H1 (cell line): ENCODE measurements around the gene SYNCRIP. TPM values are rescaled to one million over a fixed set of nuclear protein-coding genes. Genes with fewer than 3 reads are reported as not detected.

Source experiments
- CTCF ChIA-PET: fragments of 300-600 bp; sonication (Branson Sonifier 250); formaldehyde crosslinking; loops from one replicate; lab custom pipeline; 2021; ENCODE audit not compliant: partially characterized antibody; lab: Charles Lee
- POLR2A ChIA-PET: fragments of 300-600 bp; sonication (Branson Sonifier 250); formaldehyde crosslinking; loops from one replicate; lab custom pipeline; 2021; ENCODE audit warnings: inconsistent platforms; ENCODE audit not compliant: partially characterized antibody; lab: Charles Lee
- DNase-seq, 2 experiments: peaks; one replicate each; pipeline versions ENCODE4 v3.0.0 to v3.0.0-alpha.2; 2010 to 2022; ENCODE audit warnings: low spot score in 2 of 2, low read depth in 1 of 2, mixed read lengths in 1 of 2
- FAIRE-seq: peaks from 2 replicates; lab custom pipeline; 2011; peaks lifted over from hg19 to GRCh38; lab: Jason Lieb, UNC
- H2AFZ ChIP-seq: 2 replicates; pipeline ENCODE4 v1.8.1; 2012; ENCODE audit warnings: low read length, inconsistent platforms
- H2AK5ac ChIP-seq: 2 replicates; pipeline ENCODE4 v1.6.1; 2013; ENCODE audit warnings: low read depth, low read length
- H2BK120ac ChIP-seq: replicated peaks from 2 replicates; pipeline ENCODE3; 2013; ENCODE audit warnings: low read depth, low read length, inconsistent platforms
- H2BK12ac ChIP-seq: 2 replicates; pipeline ENCODE4 v1.6.1; 2013; ENCODE audit warnings: low read depth, low read length
- H2BK15ac ChIP-seq: 2 replicates; pipeline ENCODE4 v1.6.1; 2013; ENCODE audit warnings: low read length
- H2BK20ac ChIP-seq: 2 replicates; pipeline ENCODE4 v1.6.1; 2013; ENCODE audit warnings: low read length
- H2BK5ac ChIP-seq: 2 replicates; pipeline ENCODE4 v1.6.1; 2013; ENCODE audit warnings: low read depth, low read length
- H3K14ac ChIP-seq: 2 replicates; pipeline ENCODE4 v1.6.1; 2013; ENCODE audit warnings: inconsistent platforms; ENCODE audit not compliant: insufficient read length
- H3K18ac ChIP-seq: 2 replicates; pipeline ENCODE4 v1.6.1; 2013; ENCODE audit warnings: low read length; ENCODE audit errors: extremely low read depth
- H3K23ac ChIP-seq: 2 replicates; pipeline ENCODE4 v1.6.1; 2013; ENCODE audit warnings: inconsistent platforms; ENCODE audit not compliant: insufficient read length
- H3K23me2 ChIP-seq: 2 replicates; pipeline ENCODE4 v1.6.1; 2013; ENCODE audit warnings: low read depth, low read length
- H3K27ac ChIP-seq: 2 replicates; pipeline ENCODE4 v1.6.1; 2011; ENCODE audit warnings: low read depth, low read length, inconsistent platforms
- H3K27me3 ChIP-seq, 4 experiments: replicated peaks in 1 of 4; 1 replicate in 1 of 4; 2 replicates in 3 of 4; pipeline versions ENCODE4 v1.6.1 to v1.8.1; 2011 to 2013; ENCODE audit warnings: low read length in 3 of 4, mild to moderate bottlenecking in 3 of 4, inconsistent platforms in 2 of 4, mixed read lengths in 2 of 4, moderate library complexity in 1 of 4; ENCODE audit not compliant: control insufficient read depth in 3 of 4, insufficient read depth in 3 of 4; ENCODE audit errors: extremely low read depth in 1 of 4
- H3K36me3 ChIP-seq, 4 experiments: 2 replicates each; pipeline versions ENCODE4 v1.6.1 to v1.8.1; 2011 to 2013; ENCODE audit warnings: mild to moderate bottlenecking in 4 of 4, low read length in 3 of 4, moderate library complexity in 2 of 4, control low read depth in 1 of 4, inconsistent platforms in 1 of 4; ENCODE audit not compliant: insufficient read depth in 4 of 4, control insufficient read depth in 2 of 4
- H3K4ac ChIP-seq: replicated peaks from 2 replicates; pipeline ENCODE3; 2013; ENCODE audit warnings: low read length, low read depth, mixed read lengths, inconsistent platforms; ENCODE audit not compliant: insufficient read length
- H3K4me1 ChIP-seq, 4 experiments: replicated peaks in 1 of 4; 1 replicate in 1 of 4; 2 replicates in 3 of 4; pipeline versions ENCODE4 v1.6.1 to v1.8.1; 2011 to 2013; ENCODE audit warnings: low read length in 3 of 4, inconsistent platforms in 2 of 4, mixed read lengths in 1 of 4; ENCODE audit not compliant: insufficient read depth in 4 of 4, control insufficient read depth in 3 of 4
- H3K4me2 ChIP-seq, 2 experiments: 2 replicates each; pipeline versions ENCODE4 v1.6.1 to v1.8.1; 2011 to 2013; ENCODE audit warnings: low read depth in 2 of 2, low read length in 2 of 2, control low read depth in 1 of 2, inconsistent platforms in 1 of 2, mild to moderate bottlenecking in 1 of 2; ENCODE audit not compliant: insufficient read depth in 1 of 2
- H3K4me3 ChIP-seq, 4 experiments: fragments of 200-600, 300-600 bp in 1 of 4; sonication (generic), shearing (Covaris generic), sonication (Bioruptor Twin) in 1 of 4; 2 replicates each; pipeline versions ENCODE4 v1.5.1 to v1.8.1; 2011 to 2016; ENCODE audit warnings: low read length in 4 of 4, low read depth in 3 of 4, control low read depth in 2 of 4, inconsistent platforms in 2 of 4, mild to moderate bottlenecking in 2 of 4, mixed read lengths in 1 of 4, moderate library complexity in 1 of 4; ENCODE audit not compliant: insufficient read depth in 2 of 4; ENCODE audit errors: extremely low read depth in 1 of 4
- H3K56ac ChIP-seq: replicated peaks from 2 replicates; pipeline ENCODE3; 2013; ENCODE audit warnings: low read depth, mild to moderate bottlenecking, mixed read lengths, low read length, inconsistent platforms; ENCODE audit not compliant: insufficient read length
- H3K79me1 ChIP-seq: 2 replicates; pipeline ENCODE4 v1.6.1; 2013; ENCODE audit warnings: low read depth, low read length, control low read depth
- H3K79me2 ChIP-seq, 2 experiments: 2 replicates each; pipeline versions ENCODE4 v1.6.1 to v1.8.1; 2012 to 2013; ENCODE audit warnings: low read length in 2 of 2, mild to moderate bottlenecking in 2 of 2, inconsistent platforms in 1 of 2; ENCODE audit not compliant: insufficient read depth in 2 of 2, control insufficient read depth in 1 of 2
- H3K9ac ChIP-seq, 4 experiments: replicated peaks in 1 of 4; 1 replicate in 1 of 4; 2 replicates in 3 of 4; pipeline versions ENCODE4 v1.6.1 to v1.8.1; 2011 to 2013; ENCODE audit warnings: low read depth in 3 of 4, low read length in 3 of 4, control low read depth in 2 of 4, mild to moderate bottlenecking in 2 of 4, moderate library complexity in 2 of 4, inconsistent platforms in 1 of 4; ENCODE audit errors: extremely low read depth in 1 of 4
- H3K9me3 ChIP-seq, 2 experiments: 2 replicates each; pipeline versions ENCODE4 v1.6.1 to v1.8.1; 2012 to 2013; ENCODE audit warnings: mild to moderate bottlenecking in 2 of 2, moderate library complexity in 2 of 2, control low read depth in 1 of 2, inconsistent platforms in 1 of 2, low read depth in 1 of 2, low read length in 1 of 2, mixed read lengths in 1 of 2; ENCODE audit not compliant: insufficient read depth in 2 of 2
- H4K20me1 ChIP-seq, 2 experiments: replicated peaks in 1 of 2; 2 replicates each; pipeline versions ENCODE3 to v1.8.1; 2011 to 2013; ENCODE audit warnings: inconsistent platforms in 2 of 2, low read length in 2 of 2, mild to moderate bottlenecking in 1 of 2; ENCODE audit not compliant: insufficient read depth in 2 of 2, control insufficient read depth in 1 of 2
- H4K5ac ChIP-seq: 2 replicates; pipeline ENCODE4 v1.6.1; 2013; ENCODE audit warnings: low read length, low read depth, mixed read lengths, inconsistent platforms; ENCODE audit not compliant: insufficient read length
- H4K8ac ChIP-seq: 2 replicates; pipeline ENCODE4 v1.8.0; 2013; ENCODE audit warnings: mild to moderate bottlenecking, moderate library complexity, low read length, inconsistent platforms; ENCODE audit not compliant: insufficient read depth; ENCODE audit errors: extremely low read depth
- H4K91ac ChIP-seq: replicated peaks from 2 replicates; pipeline ENCODE3; 2013; ENCODE audit warnings: low read length, mixed read lengths, inconsistent platforms; ENCODE audit not compliant: insufficient read length
- CBX5 ChIP-seq: fragments of 300-800, 300-1000 bp; sonication (generic); IDR thresholded peaks from 2 replicates; pipeline ENCODE4 v1.7.1; 2016; ENCODE audit warnings: antibody characterized with exemption, low read length, low read depth
- CTCF ChIP-seq, 3 experiments: IDR thresholded peaks; 1 replicate in 2 of 3; 2 replicates in 1 of 3; pipeline versions ENCODE4 v1.5.1 to v1.6.1; 2011; ENCODE audit warnings: low read length in 3 of 3, mild to moderate bottlenecking in 3 of 3, inconsistent platforms in 2 of 3, low read depth in 1 of 3, moderate library complexity in 1 of 3; ENCODE audit not compliant: insufficient read depth in 1 of 3; ENCODE audit errors: control extremely low read depth in 1 of 3
- HDAC2 ChIP-seq, 2 experiments: fragments of 300-600 bp in 1 of 2; sonication (generic) in 1 of 2; IDR thresholded peaks; 2 replicates each; pipeline ENCODE4 v1.6.1; 2011 to 2012; ENCODE audit warnings: low read depth in 2 of 2, low read length in 2 of 2, mild to moderate bottlenecking in 2 of 2, moderate library complexity in 2 of 2, borderline replicate concordance in 1 of 2, inconsistent platforms in 1 of 2
- MAX ChIP-seq: IDR thresholded peaks from 2 replicates; pipeline ENCODE4 v1.6.1; 2012; ENCODE audit warnings: inconsistent platforms
- POLR2AphosphoS5 ChIP-seq: IDR thresholded peaks from 2 replicates; pipeline ENCODE4 v1.6.1; 2011; ENCODE audit warnings: low read depth, low read length
- POU5F1 ChIP-seq: IDR thresholded peaks from 2 replicates; pipeline ENCODE4 v1.6.1; 2011; ENCODE audit warnings: low read depth, mild to moderate bottlenecking, low read length, moderate library complexity
- RNF2 ChIP-seq: fragments of 200-900, 300-1000 bp; sonication (generic); IDR thresholded peaks from 2 replicates; pipeline ENCODE4 v1.7.1; 2016; ENCODE audit warnings: borderline replicate concordance, low read depth, mild to moderate bottlenecking, antibody characterized with exemption, low read length; ENCODE audit not compliant: poor library complexity, severe bottlenecking; ENCODE audit errors: missing control alignments
- WGBS, 2 experiments: shearing (Covaris generic) in 1 of 2; methylation state at CpG; one replicate each; pipeline versions ENCODE4 v1.1.6 to v1.1.7; 2013 to 2015; ENCODE audit warnings: low lambda C conversion rate in 2 of 2, mixed read lengths in 2 of 2, inconsistent platforms in 1 of 2, low coverage in 1 of 2, missing lambda C conversion rate in 1 of 2; ENCODE audit not compliant: insufficient replicate concordance in 2 of 2, insufficient coverage in 1 of 2, insufficient read length in 1 of 2; ENCODE audit errors: extremely low coverage in 1 of 2, missing lambda C conversion rate in 1 of 2; 5-methylcytosine and 5-hydroxymethylcytosine counted together
- polyA plus RNA-seq, 7 experiments: library from polyadenylated mRNA; depleted of rRNA in 3 of 7; stranded (reverse) in 5 of 7; unstranded in 2 of 7; fragments of >200 nt in 5 of 7; fragments of 200-250 nt in 2 of 7; gene quantifications; 1 replicate in 5 of 7; 2 replicates in 1 of 7; 4 replicates in 1 of 7; pipeline versions ENCODE4 v1.2.1 to v1.2.3, GENCODE V29; 2011 to 2013; ENCODE audit warnings: missing spikeins in 2 of 7, mixed read lengths in 2 of 7
- total RNA-seq: library from RNA; stranded (reverse); fragmentation: NEBNext Ultra II Directional; extraction: Animal tissue kit (Norgen Biotek cat#: 25700); gene quantifications from 2 replicates; pipeline ENCODE4 v1.2.1, GENCODE V29; 2021

The SYNCRIP gene
- total and polyA plus RNA-seq, 2 of the 8 experiments (the other 6 are each of a cell fraction or from before 2014, with no cell fraction given) = 16.8 to 219 TPM

- CTCF ChIA-PET = no interaction called here
- no peak for FAIRE-seq
- POLR2A ChIA-PET = interaction anchor here (0.7 kb wide), 1 partner anchor 77 kb away, joined by 6 read pairs; no protein-coding TSS in a partner anchor
Measured at GRCh38 chr6:85565736-85566135, 77.0 kb downstream of the SYNCRIP start.

More at GRCh38 chr6:85565736-85566135, 77.0 kb downstream of the SYNCRIP start:
- H4K5ac ChIP-seq = no peak overlapping the region
- no peak overlapping the region for H3K18ac ChIP-seq
- H2BK120ac ChIP-seq = no peak overlapping the region
- H3K56ac ChIP-seq = no peak overlapping the region
- no peak overlapping the region for H3K27ac ChIP-seq
- H3K4me3 ChIP-seq = no peak overlapping the region
- H3K4me2 ChIP-seq = no peak overlapping the region
- no peak for DNase-seq
- WGBS, 2 experiments = 89% methylated on average over 1 of the region's 1 CpG; no CpG with 5 or more reads in 1 of the 2 experiments
- H2BK5ac ChIP-seq = no peak overlapping the region
- no peaks in the 10 kb centered on the region for H3K23me2 ChIP-seq
- no peak overlapping the region for H2AK5ac ChIP-seq
- no peak overlapping the region for H4K8ac ChIP-seq
- no peak overlapping the region for H4K91ac ChIP-seq
- no peaks in the 10 kb centered on the region for H3K79me2 ChIP-seq
- H3K27me3 ChIP-seq = no peaks in the 10 kb centered on the region
- no peaks in the 10 kb centered on the region for H3K36me3 ChIP-seq
- no peak overlapping the region for H3K4ac ChIP-seq
- H2AFZ ChIP-seq = no peak overlapping the region
- H2BK15ac ChIP-seq = no peak overlapping the region
- H2BK20ac ChIP-seq = no peak overlapping the region
- H3K14ac ChIP-seq = no peak overlapping the region
- no peak overlapping the region for H2BK12ac ChIP-seq
- H3K9me3 ChIP-seq = no peaks in the 10 kb centered on the region
- H3K4me1 ChIP-seq = no peaks in the 10 kb centered on the region
- no peaks in the 10 kb centered on the region for H3K79me1 ChIP-seq
- no peak overlapping the region for H3K9ac ChIP-seq
- H3K23ac ChIP-seq = no peak overlapping the region
- no peaks in the 10 kb centered on the region for H4K20me1 ChIP-seq
- TF ChIP-seq POU5F1 (no peak), MAX (no peak), CBX5 (no peak), POLR2AphosphoS5 (no peak), RNF2 (no peak), HDAC2 (IDR thresholded peaks at IDR 0.05; ENCODE audit: borderline replicate concordance in 1 of 2, low read depth in 2 of 2, low read length in 2 of 2) (no peak), CTCF (IDR thresholded peaks at IDR 0.05; ENCODE audit: control extremely low read depth in 1 of 3, insufficient read depth in 1 of 3, low read depth in 1 of 3, low read length in 3 of 3) (no peak)
- TF ChIP-seq, all 59 proteins: peak for 0
